Liver (tissue), 3 donors: ENCODE measurements around the gene UBL3.

Source experiments
- CTCF ChIP-seq: fragments of 150-350 bp; IDR thresholded peaks from 2 replicates; pipeline ENCODE4 v1.5.1; 2017; ENCODE audit warnings: improper control_type of control experiment, low read depth, low read length; ENCODE audit not compliant: missing input control
- EGR1 ChIP-seq, 2 donors: IDR thresholded peaks; 2 replicates each; pipeline ENCODE4 v1.6.1; 2016 to 2018; ENCODE audit warnings: antibody characterized with exemption in 2 of 2, low read depth in 2 of 2
- FOXA1 ChIP-seq: IDR thresholded peaks from 2 replicates; pipeline ENCODE4 v1.6.1; 2016; ENCODE audit warnings: antibody characterized with exemption
- FOXA2 ChIP-seq: IDR thresholded peaks from 2 replicates; pipeline ENCODE4 v1.6.1; 2016; ENCODE audit warnings: antibody characterized with exemption
- GABPA ChIP-seq, 2 donors: IDR thresholded peaks in 1 of 2; conservative IDR thresholded peaks in 1 of 2; 2 replicates each; pipeline ENCODE4 v1.6.1; 2016; ENCODE audit warnings: antibody characterized with exemption in 2 of 2, mild to moderate bottlenecking in 1 of 2, moderate library complexity in 1 of 2
- JUND ChIP-seq, 2 donors: IDR thresholded peaks; 2 replicates each; pipeline ENCODE4 v1.6.1; 2016; ENCODE audit warnings: antibody characterized with exemption in 2 of 2
- MAX ChIP-seq: IDR thresholded peaks from 2 replicates; pipeline ENCODE4 v1.6.1; 2016; ENCODE audit warnings: antibody characterized with exemption
- RAD21 ChIP-seq, 2 donors: IDR thresholded peaks; 2 replicates each; pipeline ENCODE4 v1.6.1; 2016; ENCODE audit warnings: antibody characterized with exemption in 2 of 2, mild to moderate bottlenecking in 2 of 2
- REST ChIP-seq: IDR thresholded peaks from 2 replicates; pipeline ENCODE4 v1.6.1; 2016; ENCODE audit warnings: antibody characterized with exemption, mild to moderate bottlenecking
- RXRA ChIP-seq, 2 donors: IDR thresholded peaks; 2 replicates each; pipeline ENCODE4 v1.6.1; 2017 to 2018; ENCODE audit warnings: antibody characterized with exemption in 2 of 2, mild to moderate bottlenecking in 1 of 2
- TAF1 ChIP-seq: conservative IDR thresholded peaks from 2 replicates; pipeline ENCODE4 v1.6.1; 2016; ENCODE audit warnings: antibody characterized with exemption, mild to moderate bottlenecking
- YY1 ChIP-seq: IDR thresholded peaks from 2 replicates; pipeline ENCODE4 v1.6.1; 2016; ENCODE audit warnings: antibody characterized with exemption, mild to moderate bottlenecking
- ZBTB33 ChIP-seq: IDR thresholded peaks from 2 replicates; pipeline ENCODE4 v1.6.1; 2016; ENCODE audit warnings: antibody characterized with exemption
- donor health status: healthy.
- donor health status: healthy.

GRCh38 chr13:29761160-29761559 lies 89.3 kb downstream of the UBL3 start:
- TF ChIP-seq CTCF (no peak), REST (no peak), RXRA (IDR thresholded peaks at IDR 0.05) (no peak), FOXA2 (no peak), FOXA1 (no peak), RAD21 (IDR thresholded peaks at IDR 0.05) (no peak), JUND (IDR thresholded peaks at IDR 0.05) (no peak), ZBTB33 (no peak), YY1 (no peak), TAF1 (no peak), GABPA (IDR thresholded peaks at IDR 0.05 in 1 of 2, conservative IDR thresholded peaks at IDR 0.05 in 1 of 2) (no peak), EGR1 (IDR thresholded peaks at IDR 0.05; ENCODE audit: low read depth in 2 of 2) (no peak), MAX (no peak)
